Astrocyte of the spinal cord (primary cell): Measurements from ENCODE around the gene LRRC31.
A peak's percentile ranks its signal among the peaks of the same experiment; 100 is the strongest.

Experiments used
- DNase-seq: peaks from one replicate; pipeline ENCODE4 v3.0.0; 2011; ENCODE audit warnings: low read depth, low spot score
- H3K4me3 ChIP-seq: 2 replicates; pipeline ENCODE4 v1.5.1; 2011; ENCODE audit warnings: low read depth, mild to moderate bottlenecking, low read length, moderate library complexity
- in situ Hi-C: cut with HindIII; loops from 2 replicates; pipeline ENCODE4 v1.10.0; 2017; ENCODE audit warnings: low sequenced_read_pairs
- TF ChIP-seq, protein P1 (sequence below): IDR thresholded peaks from 2 replicates; pipeline ENCODE4 v1.5.1; 2012; ENCODE audit warnings: low read depth, mild to moderate bottlenecking, low read length, inconsistent platforms

LRRC31 gene

DNA sequence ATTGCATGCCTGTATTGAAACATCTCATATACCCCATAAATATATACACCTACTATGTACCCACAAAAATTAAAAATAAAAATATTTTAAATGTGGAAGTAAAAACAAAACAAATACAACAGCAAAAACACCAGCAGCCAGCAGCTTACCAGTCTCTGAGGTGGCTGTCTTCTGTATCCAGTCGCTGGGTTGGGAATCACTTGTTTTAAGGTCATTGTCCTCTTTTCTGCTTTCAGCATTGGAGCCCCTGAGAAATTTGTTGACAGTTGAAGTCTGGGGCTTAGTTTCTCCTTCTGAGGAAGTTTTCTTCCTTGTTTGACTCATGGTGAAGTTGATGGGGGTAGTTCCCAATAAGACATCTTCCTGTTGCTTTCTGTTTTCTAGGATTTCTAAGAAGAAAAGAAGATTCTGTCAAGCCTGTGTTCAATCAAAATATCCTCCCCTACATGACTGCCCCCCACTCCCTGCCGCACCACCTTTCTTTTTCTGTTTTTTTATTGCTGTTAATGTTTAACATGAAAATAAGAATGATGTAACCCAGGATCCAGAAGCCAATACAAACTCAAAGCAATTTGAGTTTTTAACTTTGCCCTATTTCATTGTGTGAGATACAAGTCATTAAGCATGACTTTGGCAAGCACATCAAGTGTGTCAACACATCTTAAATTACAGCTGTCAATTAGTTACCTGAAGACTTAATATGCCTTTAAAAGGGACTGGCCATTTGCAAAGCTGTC lies at the start of gene LRRC31:
Gene LRRC31 (minus strand): TSS at position 452 of the 737 bp plus-strand sequence. CDS start 128 bp downstream, at position 324.
- DNase-seq: no peak
- in situ Hi-C loops: no loop called here
- TF ChIP-seq, protein P1, sequence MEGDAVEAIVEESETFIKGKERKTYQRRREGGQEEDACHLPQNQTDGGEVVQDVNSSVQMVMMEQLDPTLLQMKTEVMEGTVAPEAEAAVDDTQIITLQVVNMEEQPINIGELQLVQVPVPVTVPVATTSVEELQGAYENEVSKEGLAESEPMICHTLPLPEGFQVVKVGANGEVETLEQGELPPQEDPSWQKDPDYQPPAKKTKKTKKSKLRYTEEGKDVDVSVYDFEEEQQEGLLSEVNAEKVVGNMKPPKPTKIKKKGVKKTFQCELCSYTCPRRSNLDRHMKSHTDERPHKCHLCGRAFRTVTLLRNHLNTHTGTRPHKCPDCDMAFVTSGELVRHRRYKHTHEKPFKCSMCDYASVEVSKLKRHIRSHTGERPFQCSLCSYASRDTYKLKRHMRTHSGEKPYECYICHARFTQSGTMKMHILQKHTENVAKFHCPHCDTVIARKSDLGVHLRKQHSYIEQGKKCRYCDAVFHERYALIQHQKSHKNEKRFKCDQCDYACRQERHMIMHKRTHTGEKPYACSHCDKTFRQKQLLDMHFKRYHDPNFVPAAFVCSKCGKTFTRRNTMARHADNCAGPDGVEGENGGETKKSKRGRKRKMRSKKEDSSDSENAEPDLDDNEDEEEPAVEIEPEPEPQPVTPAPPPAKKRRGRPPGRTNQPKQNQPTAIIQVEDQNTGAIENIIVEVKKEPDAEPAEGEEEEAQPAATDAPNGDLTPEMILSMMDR: no peak
- no peak within 1 kb of the TSS for H3K4me3 ChIP-seq

DNA sequence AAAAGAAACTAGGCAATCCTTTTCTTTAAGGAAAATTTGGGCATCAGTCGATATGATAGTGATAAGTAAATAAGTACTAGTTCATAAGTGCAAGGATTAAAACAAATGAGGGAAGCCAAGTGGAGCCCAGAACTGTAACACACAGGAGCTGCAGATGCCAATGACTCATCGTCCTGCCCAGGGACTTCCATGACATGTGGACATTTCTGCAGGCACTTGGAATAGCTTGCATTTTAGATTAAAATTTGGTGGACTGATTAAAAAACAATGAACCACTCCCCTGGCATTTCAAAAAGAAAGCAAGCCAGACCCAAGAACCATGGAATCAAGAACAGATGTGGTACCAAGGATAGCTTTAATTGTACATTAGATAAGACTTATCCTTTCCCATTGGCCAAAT lies 44.6 kb upstream of the LRRC31 start:
- peak; percentile 22 for DNase-seq
- in situ Hi-C loops: no loop called here
- TF ChIP-seq, protein P1: no peak
- no peak overlapping the region for H3K4me3 ChIP-seq

DNA sequence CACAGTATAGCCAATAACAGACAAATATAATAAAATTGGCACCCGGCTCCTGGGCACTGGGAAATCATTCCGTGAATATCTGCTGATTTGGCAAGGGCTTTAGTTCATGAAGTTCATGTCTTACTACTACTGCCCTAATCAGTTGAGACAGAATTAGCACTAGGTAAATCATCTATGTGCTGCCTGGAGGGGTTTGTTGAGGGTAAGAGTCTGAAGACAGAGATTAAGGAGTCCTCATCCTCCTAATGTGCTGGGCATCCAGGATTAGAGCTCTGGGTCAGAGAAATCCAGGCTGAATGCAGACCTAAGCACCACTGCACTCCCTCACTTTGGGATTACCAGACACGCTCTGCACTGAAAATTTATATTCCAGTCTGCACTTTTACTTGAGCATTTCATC lies 43.6 kb upstream of the LRRC31 start:
- in situ Hi-C loops: no loop called here
- TF ChIP-seq, protein P1: no peak

DNA sequence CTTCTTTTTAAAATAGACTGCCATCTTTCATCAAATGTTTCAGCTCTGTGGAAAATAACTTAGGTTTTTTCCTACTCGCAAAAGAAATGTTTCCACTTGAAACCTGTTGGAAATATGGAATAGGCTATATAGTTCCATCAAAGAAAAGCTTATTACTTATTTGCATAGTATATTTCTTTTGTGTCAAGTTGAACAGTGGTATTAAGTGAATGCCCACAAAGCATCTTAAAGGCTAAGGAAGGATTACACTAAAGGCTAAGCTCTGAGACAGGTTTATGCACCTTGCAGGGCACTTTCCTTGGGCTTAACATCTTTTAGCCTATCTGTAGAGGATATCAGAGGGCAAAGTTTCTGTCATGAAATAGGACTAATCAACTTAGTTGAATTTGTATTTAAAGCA lies 41.5 kb upstream of the LRRC31 start, which contains the start of gene SAMD7:
Gene SAMD7 (plus strand): TSS at position 301 of the 400 bp plus-strand sequence. CDS start 7,927 bp downstream, outside the sequence.
- TF ChIP-seq, protein P1: no peak
- in situ Hi-C loops: no loop called here
- DNase-seq: no peak
- no peak within 1 kb of the TSS for H3K4me3 ChIP-seq

More for the DNA sequence above, 43.6 kb upstream of the LRRC31 start:
- H3K4me3 ChIP-seq: no peak overlapping the region
- no peak for DNase-seq

DNA sequence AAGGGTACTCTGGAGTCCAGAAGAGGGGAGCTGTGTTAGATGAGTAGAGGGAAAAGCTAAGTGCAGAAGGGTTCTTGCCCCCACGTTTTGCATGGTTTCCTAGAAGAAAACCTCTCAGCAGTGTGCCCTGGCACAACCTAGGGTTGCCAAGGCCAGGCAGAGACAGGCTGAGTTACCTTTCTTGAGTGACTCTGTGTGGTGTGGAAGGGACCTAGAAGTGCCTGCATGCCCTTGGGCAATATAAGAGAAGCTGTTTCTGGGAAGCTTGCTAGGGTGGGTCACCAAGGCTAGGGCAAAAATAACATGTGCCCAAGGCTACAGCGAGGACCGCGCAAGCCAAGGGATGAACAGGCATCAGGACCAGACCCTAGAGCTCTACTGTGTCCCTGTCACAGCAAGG lies 38.2 kb upstream of the LRRC31 start:
- H3K4me3 ChIP-seq: no peak overlapping the region
- TF ChIP-seq, protein P1: no peak
- in situ Hi-C loops: no loop called here
- no peak for DNase-seq

DNA sequence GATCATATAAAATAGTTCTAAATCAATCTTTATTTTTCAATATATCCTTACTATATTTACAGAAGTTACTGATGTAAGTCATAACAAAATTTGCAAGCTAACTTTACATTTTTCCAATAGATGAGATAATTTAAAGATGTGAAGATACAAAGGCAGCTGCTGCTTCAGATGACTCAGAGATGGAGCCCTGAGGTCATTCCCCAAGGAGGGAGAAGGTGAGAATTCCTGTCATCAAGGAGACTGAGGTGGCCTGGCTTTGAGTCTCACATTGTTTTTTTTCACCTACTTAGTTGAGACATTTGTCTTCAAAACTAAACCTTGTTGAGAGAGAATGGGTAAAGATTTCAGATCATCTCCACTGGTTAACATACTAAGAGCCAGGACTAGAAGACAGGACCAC lies 37.7 kb upstream of the LRRC31 start:
- in situ Hi-C loops: no loop called here
- H3K4me3 ChIP-seq: no peak overlapping the region
- TF ChIP-seq, protein P1: no peak
- no peak for DNase-seq
